ENCODE measurements around the gene ZSCAN30.

- no peak for TF ChIP-seq EZH2 (IDR thresholded peaks at IDR 0.05; ENCODE audit: borderline replicate concordance, low read length)
- no peak for TF ChIP-seq CTCF (IDR thresholded peaks at IDR 0.05; ENCODE audit: low read length)
Measured at GRCh38 chr18:35278969-35279368, 11.1 kb downstream of the ZSCAN30 start.

Data from OCI-LY1 (cell line).